ENCODE measurements around the gene TRPC4AP.
"Not testable (repeated sequence)": the region's sequence is repeated elsewhere in the genome, so short reads cannot be mapped to it uniquely, and the experiment has no call there.

The TRPC4AP gene

DNA sequence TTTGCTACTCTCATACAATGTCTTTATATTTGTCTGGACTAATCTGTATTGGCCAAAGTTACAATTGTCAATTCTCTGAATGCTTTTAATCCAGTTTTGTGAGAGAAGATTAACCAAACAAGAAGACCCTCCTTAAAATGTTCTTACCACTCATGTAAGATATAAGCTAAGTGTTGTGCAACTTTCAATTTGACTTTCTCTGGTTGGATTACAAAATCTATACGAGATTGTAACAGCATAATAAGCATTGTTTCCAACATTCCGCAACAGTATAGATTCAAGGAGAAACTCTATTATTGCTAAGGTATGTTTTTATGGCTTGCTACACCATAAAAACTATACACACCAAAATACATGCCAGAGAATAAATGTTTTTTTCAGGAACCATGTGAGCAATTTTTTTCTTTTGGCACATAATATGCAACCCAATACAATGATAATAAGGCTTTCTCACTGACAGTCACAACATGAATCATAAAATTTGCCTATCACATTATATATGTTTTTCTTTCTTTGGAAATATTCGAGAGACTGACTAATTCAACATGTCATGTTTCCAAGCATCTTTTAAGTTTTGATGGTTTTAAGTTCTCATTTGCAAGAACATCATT is 12.2 kb upstream of the TRPC4AP start:
- DNase-seq: no peak

DNA sequence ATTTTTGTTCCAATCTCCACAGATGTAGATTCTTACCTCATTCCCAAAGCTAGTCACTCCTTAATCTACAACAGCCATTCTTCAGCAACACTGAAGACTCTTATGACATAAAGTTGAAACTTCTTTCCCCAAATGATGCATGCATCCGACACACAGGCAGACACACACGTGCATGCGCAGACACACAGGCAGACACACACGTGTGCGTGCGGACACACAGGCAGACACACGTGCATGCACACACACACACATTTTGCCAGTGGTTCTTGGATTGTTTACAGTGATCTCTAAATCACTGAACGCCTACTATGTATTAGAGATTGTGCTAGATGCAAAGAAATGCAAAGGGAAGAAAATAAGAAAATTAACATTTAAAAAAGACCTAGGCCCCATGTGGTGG is 9.0 kb upstream of the TRPC4AP start:
- no peak for DNase-seq

- DNase-seq: peak; percentile 59
Measured at GRCh38 chr20:35093267-35093884, 769 bp upstream of the TRPC4AP start.

DNA sequence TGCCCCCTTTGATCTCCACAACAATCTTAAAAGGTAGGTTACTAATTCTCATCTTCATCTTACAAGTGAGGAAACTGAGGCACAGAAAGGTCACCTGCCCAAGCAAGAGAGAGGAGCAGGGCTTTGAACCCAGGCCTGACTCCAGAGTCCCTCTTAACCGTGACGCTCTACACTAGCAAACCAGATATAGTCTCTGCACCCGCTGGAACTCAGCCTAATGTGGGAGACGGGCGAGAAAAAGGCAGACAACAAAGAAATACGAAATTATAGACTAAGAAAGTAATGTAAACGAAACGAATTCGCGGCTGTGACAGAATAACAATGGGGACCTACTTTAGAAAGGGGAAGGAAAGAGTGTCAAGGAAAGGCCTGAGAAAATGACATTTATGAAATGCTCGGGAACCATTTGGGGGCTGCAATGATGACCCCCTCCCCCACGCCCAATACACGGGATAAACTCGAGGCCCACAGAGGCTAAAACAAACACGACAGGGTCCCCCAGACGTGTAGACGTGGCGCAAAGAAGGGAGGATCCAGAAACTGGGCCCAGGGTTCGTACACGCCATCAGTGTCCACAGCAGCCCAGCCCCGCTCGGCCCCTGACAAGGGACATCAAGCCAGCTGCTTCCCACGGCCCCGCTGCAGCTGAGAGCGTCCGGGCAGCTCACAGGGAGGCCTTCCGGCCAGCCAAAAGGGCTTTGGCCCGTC is 637 bp downstream of the TRPC4AP start:
- no peak for DNase-seq

- DNase-seq: no peak
Measured at GRCh38 chr20:35088231-35089145, 4.1 kb downstream of the TRPC4AP start.

DNA sequence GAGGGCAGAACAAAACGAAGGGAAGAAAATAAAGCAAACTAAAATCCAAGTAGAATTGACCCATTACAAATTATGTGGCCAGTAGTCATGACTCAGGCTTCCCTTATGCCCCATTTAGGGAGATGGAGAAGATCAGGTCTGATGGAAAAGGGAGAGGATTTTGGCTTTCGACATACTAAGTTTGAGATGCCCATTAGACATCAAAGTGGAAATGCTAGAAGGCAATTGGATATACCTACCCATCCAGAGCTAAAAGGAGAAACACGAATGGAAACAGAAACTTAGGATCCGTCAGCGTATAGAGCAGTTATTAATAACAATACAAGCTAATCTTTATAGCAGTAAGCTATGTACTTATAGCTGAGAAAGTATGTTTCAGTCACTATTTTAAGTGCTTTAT is 4.8 kb downstream of the TRPC4AP start:
- DNase-seq: no peak

- DNase-seq: no peak
Measured at GRCh38 chr20:35087355-35087754, 5.3 kb downstream of the TRPC4AP start.

DNA sequence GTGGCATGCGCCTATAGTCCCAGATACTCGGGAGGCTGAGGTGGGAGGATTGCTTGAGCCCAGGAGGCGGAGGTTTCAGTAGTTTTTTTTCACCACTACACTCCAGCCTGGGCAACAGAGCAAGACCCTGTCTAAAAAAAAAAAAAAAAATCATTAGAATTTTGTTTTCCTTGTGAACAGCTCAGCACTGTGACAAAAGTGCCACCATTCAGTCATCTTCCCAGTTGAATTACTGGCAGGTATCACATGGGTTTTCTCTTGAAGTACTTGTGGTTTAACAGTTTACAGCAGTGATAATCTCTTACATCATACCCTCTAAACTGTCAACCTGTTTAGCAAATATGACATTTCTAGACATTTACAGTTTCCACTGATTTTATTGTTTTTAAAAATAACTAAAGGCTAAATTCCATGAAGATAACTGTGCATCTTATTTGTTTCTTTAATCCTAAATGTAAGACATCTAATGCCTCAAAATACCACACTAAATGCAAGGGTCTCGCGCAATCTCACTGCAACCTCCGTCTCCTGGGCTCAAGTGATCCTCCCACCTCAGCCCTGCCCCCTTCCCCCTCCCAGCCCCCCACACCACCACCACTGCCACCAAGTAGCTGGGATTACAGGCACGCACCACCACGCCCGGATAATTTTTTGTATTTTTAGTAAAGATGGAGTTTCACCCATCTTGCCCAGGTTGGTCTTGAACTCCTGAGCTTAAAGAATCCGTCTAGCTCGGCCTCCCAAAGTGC is 7.0 kb downstream of the TRPC4AP start:
- no peak for DNase-seq

DNA sequence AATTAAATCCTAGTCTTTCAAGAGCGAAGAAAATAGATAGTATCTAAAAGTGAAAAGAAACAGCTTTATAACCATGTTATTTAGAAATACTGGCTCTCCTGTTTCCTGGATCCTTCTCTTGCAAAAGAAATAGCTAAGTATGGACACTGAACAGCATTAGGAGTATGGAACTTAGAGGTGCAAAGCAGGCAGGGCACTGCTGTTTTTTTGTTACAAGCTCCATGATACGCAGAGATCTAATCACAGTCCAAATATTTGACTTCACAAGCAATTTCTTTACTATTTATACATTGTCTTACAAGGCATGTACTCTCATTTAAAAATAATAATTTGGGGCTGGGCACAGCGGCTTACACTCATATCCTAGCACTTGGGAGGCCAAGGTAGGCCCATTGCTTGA is 7.6 kb downstream of the TRPC4AP start:
- no peak for DNase-seq

- DNase-seq: not testable (repeated sequence)
Measured at GRCh38 chr20:35080348-35080642, 12.3 kb downstream of the TRPC4AP start.

GRCh38 chr20:35079472-35080347 is 12.9 kb downstream of the TRPC4AP start:
- no peak for DNase-seq

GRCh38 chr20:35077872-35078271 is 14.7 kb downstream of the TRPC4AP start:
- DNase-seq: no peak

DNA sequence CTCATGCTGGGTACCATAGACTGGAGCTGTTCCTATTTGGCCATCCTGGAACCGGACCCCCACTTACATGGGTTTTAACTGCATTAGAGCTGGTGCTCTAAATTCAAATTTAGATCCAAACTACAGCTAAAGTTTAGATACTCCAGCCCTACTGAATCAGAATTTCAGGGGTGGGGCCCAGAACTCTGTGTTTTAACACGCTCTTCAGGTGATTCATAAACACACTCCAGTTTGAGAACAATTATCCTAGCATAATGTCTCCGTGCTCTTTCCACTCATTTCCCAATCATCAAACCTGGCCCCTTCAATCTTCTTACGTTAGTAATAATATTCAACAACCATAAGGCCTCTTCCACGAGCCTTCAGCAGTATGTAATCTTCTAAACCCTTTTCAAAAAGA is 15.3 kb downstream of the TRPC4AP start:
- DNase-seq: no peak

GRCh38 chr20:35071436-35072153 is 21.0 kb downstream of the TRPC4AP start:
- not testable (repeated sequence) for DNase-seq

DNA sequence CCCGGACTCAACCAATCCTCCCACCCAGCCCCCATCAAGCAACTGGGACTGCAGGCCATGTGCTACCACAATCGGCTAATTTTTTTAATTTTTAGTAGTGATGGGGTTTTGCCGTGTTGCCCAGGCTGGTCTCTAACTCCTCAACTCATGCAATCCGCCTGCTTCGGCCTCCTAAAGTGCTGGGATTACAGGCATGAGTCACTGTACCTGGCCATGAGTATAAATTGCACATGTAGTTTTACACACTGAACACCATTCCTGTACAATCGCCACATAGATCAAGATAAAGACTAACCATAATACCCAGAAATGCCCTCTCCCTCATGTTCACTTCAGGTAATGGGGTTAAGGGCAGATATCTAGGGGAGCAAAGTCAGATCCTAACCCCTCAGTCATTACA is 26.4 kb downstream of the TRPC4AP start:
- no peak for DNase-seq

DNA sequence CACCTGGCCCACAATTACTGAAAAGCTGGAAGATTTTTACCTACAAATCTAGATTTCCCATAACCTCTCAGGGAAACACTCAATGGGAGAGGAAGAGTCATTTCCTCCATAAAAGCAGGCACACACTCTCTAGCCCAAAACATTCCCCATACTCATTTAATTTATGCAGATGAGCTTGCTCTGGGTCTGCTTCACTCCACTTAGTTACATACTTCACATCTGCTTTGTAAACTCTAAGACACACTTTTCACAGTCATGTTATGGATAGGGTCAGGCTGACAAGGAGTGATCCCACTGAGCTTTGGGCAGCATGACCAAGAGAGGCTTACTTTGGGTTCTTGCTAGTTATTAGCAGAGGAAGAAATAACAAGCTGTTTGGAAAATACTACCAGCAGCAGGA is 27.4 kb downstream of the TRPC4AP start:
- no peak for DNase-seq

DNA sequence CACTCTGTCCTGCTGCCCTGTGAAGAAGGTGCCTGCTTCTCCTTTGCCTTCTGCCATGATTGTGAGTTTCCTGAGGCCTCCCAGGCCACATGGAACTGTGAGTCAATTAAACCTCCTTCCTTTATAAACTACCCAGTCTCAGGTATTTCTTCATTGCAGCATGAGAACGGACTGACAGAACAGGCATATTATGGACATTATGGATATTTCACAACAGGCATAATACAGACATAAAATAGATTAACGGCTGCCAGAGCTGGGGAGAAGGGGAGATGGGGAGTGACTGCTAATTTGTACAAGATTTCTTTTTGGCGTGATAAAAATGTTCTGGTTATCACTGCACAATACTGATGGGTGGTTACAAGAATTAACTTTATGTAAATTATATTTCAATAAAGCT is 29.4 kb downstream of the TRPC4AP start:
- no peak for DNase-seq

GRCh38 chr20:35062478-35062877 is 30.1 kb downstream of the TRPC4AP start:
- DNase-seq: no peak

- no peak for DNase-seq
Measured at GRCh38 chr20:35060168-35060567, 32.4 kb downstream of the TRPC4AP start.

DNA sequence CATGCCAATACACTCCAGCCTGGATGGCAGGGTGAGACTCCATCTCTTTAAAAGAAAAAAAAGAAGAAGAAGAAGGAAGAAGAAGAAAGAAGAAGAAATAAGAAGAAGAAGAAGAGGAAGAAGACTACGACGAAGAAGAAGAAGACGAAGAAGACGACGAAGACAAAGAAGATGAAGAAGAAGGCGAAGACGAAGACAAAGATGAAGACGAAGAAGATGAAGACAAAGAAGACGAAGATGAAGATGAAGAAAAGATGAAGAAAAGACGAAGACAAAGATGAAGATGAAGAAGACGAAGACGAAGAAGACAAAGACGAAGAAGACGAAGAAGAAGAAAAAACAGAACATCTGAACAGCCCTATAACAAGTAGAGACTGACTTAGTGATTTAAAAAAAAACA is 33.0 kb downstream of the TRPC4AP start:
- no peak for DNase-seq

DNA sequence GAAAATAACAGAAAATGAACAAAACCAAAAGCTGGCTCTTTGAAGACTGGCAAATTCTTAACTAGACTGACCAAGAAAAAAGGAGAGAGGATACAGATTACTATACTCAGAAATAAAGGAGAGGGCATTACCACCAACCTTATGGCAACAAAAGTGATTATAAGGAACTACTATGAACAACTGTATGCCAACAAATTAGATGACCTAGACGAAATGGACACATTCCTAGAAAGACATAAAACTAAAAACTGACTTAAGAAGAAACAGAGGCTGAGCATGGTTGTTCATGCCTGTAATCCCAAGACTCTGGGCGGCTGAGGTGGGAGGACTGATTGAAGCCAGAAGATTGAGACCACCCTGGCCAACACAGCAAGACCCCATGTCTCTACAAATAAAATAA is 33.5 kb downstream of the TRPC4AP start:
- DNase-seq: no peak
